PC-3 (cell line): ENCODE measurements around the gene MISP3.

ENCODE experiments used
- CTCF ChIP-seq: fragments of 300-600 bp; sonication (generic); conservative IDR thresholded peaks from 2 replicates; pipeline ENCODE4 v1.5.1; 2017; ENCODE audit warnings: antibody characterized with exemption, low read depth, mild to moderate bottlenecking, low read length
- EZH2 ChIP-seq: fragments of 300-600 bp; sonication (generic); IDR thresholded peaks from one replicate; pipeline ENCODE4 v1.6.1; 2017; ENCODE audit warnings: antibody characterized with exemption, mild to moderate bottlenecking, low read length; ENCODE audit not compliant: unreplicated experiment
- EZH2phosphoT487 ChIP-seq: fragments of 300-600 bp; sonication (generic); IDR thresholded peaks from 2 replicates; pipeline ENCODE4 v1.6.1; 2018; ENCODE audit warnings: mild to moderate bottlenecking, antibody characterized with exemption, low read length, borderline replicate concordance

GRCh38 chr19:14122924-14123323 lies 50.3 kb downstream of the MISP3 start:
- TF ChIP-seq CTCF: no peak
- TF ChIP-seq EZH2: no peak
- no peak for TF ChIP-seq EZH2phosphoT487
